HepG2 (cell line): ENCODE data around the gene CTDSP2. TPM values are rescaled to one million over a fixed set of nuclear protein-coding genes. Genes with fewer than 3 reads are reported as not detected.

Source experiments
- ATAC-seq: fragments of 200-7000 bp; cut with Tn5 transposase; 3 replicates; pipeline ENCODE4 v1.9.1; 2020; ENCODE audit warnings: mild to moderate bottlenecking, moderate library complexity
- BruUV-seq: library from RNA; stranded (reverse); fragments of 400-500 nt; replicated peaks from 2 replicates; lab custom pipeline; 2021; lab: Mats Ljungman, UMichigan
- CTCF ChIA-PET: fragments of 300-600 bp; formaldehyde crosslinking; extraction: SDS; loops from one replicate; lab custom pipeline; 2021; ENCODE audit warnings: low total read pairs, inconsistent platforms, low intra/inter-chr PET ratio; lab: Yijun Ruan, JAX
- POLR2A ChIA-PET: fragments of 350-600 bp; sonication (Branson Sonifier 250); formaldehyde crosslinking; loops from one replicate; lab custom pipeline; 2020; ENCODE audit warnings: antibody characterized with exemption, inconsistent platforms; lab: Yijun Ruan, JAX
- DNase-seq: peaks from one replicate; pipeline ENCODE4 v3.0.0-alpha.2; 2015; ENCODE audit warnings: low spot score
- FAIRE-seq: peaks from 3 replicates; lab custom pipeline; 2011; peaks lifted over from hg19 to GRCh38; lab: Jason Lieb, UNC
- H2AFZ ChIP-seq: one replicate; pipeline ENCODE4 v1.6.1; 2011; ENCODE audit warnings: low read length, inconsistent platforms
- H3K27ac ChIP-seq: fragments of 300-600 bp; 3 replicates; pipeline ENCODE4 v1.8.0; 2011; ENCODE audit warnings: mixed run types, mild to moderate bottlenecking, mixed read lengths, low read length, inconsistent platforms; ENCODE audit not compliant: insufficient read depth; ENCODE audit errors: extremely low read length
- H3K27me3 ChIP-seq, 2 experiments: fragments of 200-600 bp in 1 of 2; 2 replicates in 1 of 2; 3 replicates in 1 of 2; pipeline versions ENCODE4 v1.6.0 to v1.8.0; 2011; ENCODE audit warnings: low read length in 2 of 2, mild to moderate bottlenecking in 2 of 2, moderate library complexity in 2 of 2, inconsistent platforms in 1 of 2; ENCODE audit not compliant: insufficient read depth in 2 of 2, control insufficient read depth in 1 of 2
- H3K36me3 ChIP-seq, 2 experiments: fragments of 200-600 bp in 1 of 2; replicated peaks in 1 of 2; 2 replicates in 1 of 2; 3 replicates in 1 of 2; pipeline versions ENCODE4 v1.5.1 to v1.8.0; 2011; ENCODE audit warnings: low read length in 2 of 2, inconsistent platforms in 1 of 2; ENCODE audit not compliant: insufficient read depth in 2 of 2, control insufficient read depth in 1 of 2
- H3K4me1 ChIP-seq: 2 replicates; pipeline ENCODE4 v1.5.1; 2012; ENCODE audit warnings: low read length, inconsistent platforms; ENCODE audit not compliant: insufficient read depth
- H3K4me2 ChIP-seq: 2 replicates; pipeline ENCODE4 v1.6.0; 2011; ENCODE audit warnings: low read depth, low read length, inconsistent platforms
- H3K4me3 ChIP-seq, 3 experiments: fragments of 200-600 bp in 1 of 3; sonication (generic), shearing (Covaris generic) in 1 of 3; replicated peaks in 1 of 3; 2 replicates each; pipeline ENCODE4 v1.5.1; 2011 to 2016; ENCODE audit warnings: low read length in 3 of 3, inconsistent platforms in 2 of 3, low read depth in 2 of 3, mild to moderate bottlenecking in 2 of 3, control low read depth in 1 of 3, mixed read lengths in 1 of 3; ENCODE audit not compliant: insufficient read depth in 1 of 3
- H3K79me2 ChIP-seq: one replicate; pipeline ENCODE4 v1.6.1; 2011; ENCODE audit warnings: low read length, inconsistent platforms; ENCODE audit not compliant: insufficient read depth
- H3K9ac ChIP-seq: 2 replicates; pipeline ENCODE4 v1.6.0; 2011; ENCODE audit warnings: mild to moderate bottlenecking, low read depth, low read length, inconsistent platforms; ENCODE audit not compliant: insufficient read depth
- H3K9me3 ChIP-seq: 2 replicates; pipeline ENCODE4 v1.5.1; 2012; ENCODE audit warnings: mild to moderate bottlenecking, low read length
- H4K20me1 ChIP-seq: 2 replicates; pipeline ENCODE4 v1.6.0; 2011; ENCODE audit warnings: inconsistent platforms, mild to moderate bottlenecking, low read length, moderate library complexity; ENCODE audit not compliant: insufficient read depth
- AGO1 ChIP-seq: fragments of 200-400 bp; formaldehyde crosslinking; IDR thresholded peaks from 2 replicates; pipeline ENCODE4 v1.6.1; 2017; ENCODE audit warnings: mild to moderate bottlenecking, low read depth, low read length, moderate library complexity; ENCODE audit not compliant: poor library complexity, severe bottlenecking
- DNMT1 ChIP-seq: sonication (generic); formaldehyde crosslinking; IDR thresholded peaks from 2 replicates; pipeline ENCODE4 v1.5.1; 2020; ENCODE audit warnings: mild to moderate bottlenecking, missing genetic modification reagents
- FOXJ3 ChIP-seq: sonication (generic); formaldehyde crosslinking; IDR thresholded peaks from 2 replicates; pipeline ENCODE4 v1.4.0; 2020; ENCODE audit warnings: missing genetic modification reagents, mild to moderate bottlenecking, borderline replicate concordance
- HDAC6 ChIP-seq: fragments of 200-600 bp; sonication (generic); IDR thresholded peaks from 2 replicates; pipeline ENCODE4 v1.7.0; 2017; ENCODE audit warnings: mild to moderate bottlenecking, antibody characterized with exemption, low read length, low read depth
- KDM5B ChIP-seq: sonication (generic); formaldehyde crosslinking; IDR thresholded peaks from 2 replicates; pipeline ENCODE4 v1.4.0; 2020; ENCODE audit warnings: missing genetic modification reagents, mild to moderate bottlenecking, borderline replicate concordance
- POGK ChIP-seq: sonication (generic); formaldehyde crosslinking; conservative IDR thresholded peaks from 2 replicates; pipeline ENCODE4 v1.8.0; 2022; ENCODE audit warnings: mild to moderate bottlenecking, moderate library complexity, missing genetic modification reagents
- ZFP36L2 ChIP-seq: sonication (generic); formaldehyde crosslinking; IDR thresholded peaks from 2 replicates; pipeline ENCODE4 v1.4.0; 2020; ENCODE audit warnings: missing genetic modification reagents
- ZNF329 ChIP-seq: sonication (generic); formaldehyde crosslinking; IDR thresholded peaks from 2 replicates; pipeline ENCODE4 v1.9.0; 2021; ENCODE audit warnings: low read depth, mild to moderate bottlenecking, missing genetic modification reagents
- ZNF367 ChIP-seq: sonication (generic); formaldehyde crosslinking; IDR thresholded peaks from 2 replicates; pipeline ENCODE4 v1.4.0; 2020; ENCODE audit warnings: missing genetic modification reagents, borderline replicate concordance
- WGBS: methylation state at CpG from one replicate; pipeline ENCODE4 v1.1.6; 2017; ENCODE audit warnings: low lambda C conversion rate; 5-methylcytosine and 5-hydroxymethylcytosine counted together
- in situ Hi-C: cut with HindIII; loops from 2 replicates; pipeline ENCODE4 v1.10.0; 2017; ENCODE audit warnings: low pct_unique_long_range_greater_than_20kb; ENCODE audit not compliant: extremely low pct_ligation_motif_present
- intact Hi-C: fragments of 100-400 bp; cut with micrococcal nuclease; formaldehyde crosslinking; loops from one replicate; pipeline ENCODE4 v1.10.0; 2022; ENCODE audit not compliant: unreplicated experiment
- polyA plus RNA-seq, 8 experiments: library from polyadenylated mRNA; depleted of rRNA in 3 of 8; stranded (reverse) in 7 of 8; unstranded in 1 of 8; fragments of >200 nt; fragmentation: Illumina TruSeq in 4 of 8; extraction: Trizol in 4 of 8; gene quantifications; 2 replicates each; pipeline versions ENCODE4 v1.2.1 to v1.2.3, GENCODE V29; 2011 to 2016; ENCODE audit warnings: low read depth in 4 of 8, missing spikeins in 1 of 8, mixed read lengths in 1 of 8; ENCODE audit not compliant: insufficient read depth in 1 of 8
- total RNA-seq, 5 experiments: library from RNA; depleted of rRNA; stranded (reverse); fragments of >200 nt; fragmentation: Illumina TruSeq; extraction: Trizol; gene quantifications; 2 replicates each; pipeline ENCODE4 v1.2.3, GENCODE V29; 2016; ENCODE audit warnings: low read depth in 1 of 5
- TF ChIP-seq, protein P1 (sequence below): sonication (generic); formaldehyde crosslinking; IDR thresholded peaks from 2 replicates; pipeline ENCODE4 v1.4.0; 2020; ENCODE audit warnings: mild to moderate bottlenecking, missing genetic modification reagents
- TF ChIP-seq, protein P2 (sequence below): sonication (generic); formaldehyde crosslinking; IDR thresholded peaks from 2 replicates; pipeline ENCODE4 v1.4.0; 2020; ENCODE audit warnings: mild to moderate bottlenecking, missing genetic modification reagents
- TF ChIP-seq, protein P3 (sequence below): sonication (generic); formaldehyde crosslinking; IDR thresholded peaks from 2 replicates; pipeline ENCODE4 v1.8.1; 2023; ENCODE audit warnings: mild to moderate bottlenecking, missing genetic modification reagents, borderline replicate concordance

The CTDSP2 gene
- total and polyA plus RNA-seq, 2 of the 13 experiments (the other 11 are each of a cell fraction or from before 2014, with no cell fraction given): 38.1 to 82.5 TPM

GRCh38 chr12:57817261-57817989, 29.1 kb downstream of the CTDSP2 start:
- in situ Hi-C loops: no loop called here
- WGBS: 90% methylated on average over 7 of the region's 8 CpGs

More at GRCh38 chr12:57817261-57817989, 29.1 kb downstream of the CTDSP2 start:
- no peaks in the 10 kb centered on the region for H3K79me2 ChIP-seq
- no peak for FAIRE-seq
- CTCF ChIA-PET: interaction anchor here (1.1 kb wide), 1 partner anchor 88 kb away, joined by 3 read pairs; no protein-coding TSS in a partner anchor
- H2AFZ ChIP-seq: no peak overlapping the region
- H3K36me3 ChIP-seq: peaks cover 0 to 3% of the 10 kb centered on the region in 2 experiments; a peak in 2 of 5 replicates
- POLR2A ChIA-PET: interaction anchor here (0.6 to 0.9 kb wide), 3 partner anchors 21 to 34 kb away, joined by 3 read pairs; partner anchors contain the start of gene CTDSP2
- H4K20me1 ChIP-seq: no peaks in the 10 kb centered on the region
- H3K4me1 ChIP-seq: peaks cover 91% of the 10 kb centered on the region
- TF ChIP-seq, protein P1, sequence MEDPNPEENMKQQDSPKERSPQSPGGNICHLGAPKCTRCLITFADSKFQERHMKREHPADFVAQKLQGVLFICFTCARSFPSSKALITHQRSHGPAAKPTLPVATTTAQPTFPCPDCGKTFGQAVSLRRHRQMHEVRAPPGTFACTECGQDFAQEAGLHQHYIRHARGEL (CRISPR knock-in tag): no peak
- TF ChIP-seq FOXJ3 (CRISPR knock-in tag): no peak
- TF ChIP-seq DNMT1 (CRISPR knock-in tag): no peak
- TF ChIP-seq, protein P2, sequence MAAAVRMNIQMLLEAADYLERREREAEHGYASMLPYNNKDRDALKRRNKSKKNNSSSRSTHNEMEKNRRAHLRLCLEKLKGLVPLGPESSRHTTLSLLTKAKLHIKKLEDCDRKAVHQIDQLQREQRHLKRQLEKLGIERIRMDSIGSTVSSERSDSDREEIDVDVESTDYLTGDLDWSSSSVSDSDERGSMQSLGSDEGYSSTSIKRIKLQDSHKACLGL (CRISPR knock-in tag): no peak
- TF ChIP-seq ZNF367 (CRISPR knock-in tag): no peak
- TF ChIP-seq ZFP36L2 (CRISPR knock-in tag): no peak
- no peak for TF ChIP-seq HDAC6
- no peak for TF ChIP-seq POGK (CRISPR knock-in tag)
- no peak for TF ChIP-seq AGO1
- TF ChIP-seq, protein P3, sequence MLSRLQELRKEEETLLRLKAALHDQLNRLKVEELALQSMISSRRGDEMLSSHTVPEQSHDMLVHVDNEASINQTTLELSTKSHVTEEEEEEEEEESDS (CRISPR knock-in tag): no peak
- no peak for TF ChIP-seq KDM5B (CRISPR knock-in tag)
- TF ChIP-seq ZNF329: no peak
- H3K9ac ChIP-seq: no peak overlapping the region
- intact Hi-C loops: no loop called here
- H3K9me3 ChIP-seq: no peaks in the 10 kb centered on the region
- no peak overlapping the region for H3K4me3 ChIP-seq
- H3K27me3 ChIP-seq: no peaks in the 10 kb centered on the region
- no peak overlapping the region for H3K4me2 ChIP-seq
- no peak for ATAC-seq
- no TSS peak for BruUV-seq
- no peak for DNase-seq
- no peak overlapping the region for H3K27ac ChIP-seq
